ENCODE data around the gene MRPS27.
A peak's percentile ranks its signal among the peaks of the same experiment; 100 is the strongest.

MRPS27 gene

GRCh38 chr5:72308853-72309191 is 11.2 kb downstream of the MRPS27 start:
- no peak for DNase-seq (ENCODE audit: low read depth)
- H3K4me3 ChIP-seq (ENCODE audit: low read length), result no peak overlapping the region
- TF ChIP-seq CTCF (IDR thresholded peaks at IDR 0.05; ENCODE audit: insufficient read depth, low read depth, low read length, missing control alignments), result no peak

- H3K4me3 ChIP-seq (ENCODE audit: low read length), result peak overlapping the region; percentile 82
- DNase-seq (ENCODE audit: low read depth), result peak; percentile 99
- peak; percentile 71 for TF ChIP-seq CTCF (IDR thresholded peaks at IDR 0.05; ENCODE audit: insufficient read depth, low read depth, low read length, missing control alignments)
These were observed 11.8 kb downstream of the MRPS27 start for GRCh38 chr5:72307968-72308852.

GRCh38 chr5:72307573-72307967 is 12.5 kb downstream of the MRPS27 start:
- DNase-seq (ENCODE audit: low read depth), result no peak
- no peak for TF ChIP-seq CTCF (IDR thresholded peaks at IDR 0.05; ENCODE audit: insufficient read depth, low read depth, low read length, missing control alignments)
- H3K4me3 ChIP-seq (ENCODE audit: low read length), result peak overlapping the region; percentile 82

- no peak overlapping the region for H3K4me3 ChIP-seq (ENCODE audit: low read length)
- no peak for DNase-seq (ENCODE audit: low read depth)
- TF ChIP-seq CTCF (IDR thresholded peaks at IDR 0.05; ENCODE audit: insufficient read depth, low read depth, low read length, missing control alignments), result no peak
These were observed 14.6 kb downstream of the MRPS27 start for GRCh38 chr5:72305194-72306142.

GRCh38 chr5:72302171-72302570 is 17.9 kb downstream of the MRPS27 start:
- no peak for TF ChIP-seq CTCF (IDR thresholded peaks at IDR 0.05; ENCODE audit: insufficient read depth, low read depth, low read length, missing control alignments)
- H3K4me3 ChIP-seq (ENCODE audit: low read length), result no peak overlapping the region
- no peak for DNase-seq (ENCODE audit: low read depth)

GRCh38 chr5:72301557-72301956 is 18.5 kb downstream of the MRPS27 start:
- TF ChIP-seq CTCF (IDR thresholded peaks at IDR 0.05; ENCODE audit: insufficient read depth, low read depth, low read length, missing control alignments), result no peak
- no peak overlapping the region for H3K4me3 ChIP-seq (ENCODE audit: low read length)
- no peak for DNase-seq (ENCODE audit: low read depth)
